ENCODE measurements around the gene BIRC7. TPM values are rescaled to one million over a fixed set of nuclear protein-coding genes. Genes with fewer than 3 reads are reported as not detected.

Gene BIRC7
- total RNA-seq, 4 donors from 2014 or later, result 0.49 to 3.0 (median 1.7) TPM

DNA sequence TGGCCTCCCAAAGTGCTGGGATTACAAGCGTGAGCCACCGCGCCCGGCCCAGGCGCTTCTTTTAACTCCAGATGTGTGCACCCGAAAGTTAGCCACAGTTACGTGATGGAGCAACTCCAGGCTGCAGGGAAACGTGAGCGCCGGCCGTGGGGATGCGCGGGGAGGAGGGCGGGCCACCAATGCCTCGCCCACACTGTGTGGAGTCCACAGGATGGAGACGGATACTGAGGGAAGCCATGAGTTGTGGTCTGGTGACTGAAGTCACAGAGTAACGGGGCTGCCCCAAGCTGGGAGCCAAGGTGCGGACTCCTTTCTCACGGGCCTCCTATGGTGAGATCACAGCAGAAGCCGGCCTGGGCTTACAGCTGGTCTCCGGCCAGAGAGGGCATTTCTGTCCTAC, 43.0 kb upstream of the BIRC7 start:
- Histone ChIP-seq H3K36me3 (peaks cover 21% of the 10 kb centered on the region), H3K4me3 (no peak overlapping the region), H3K27me3 (no peaks in the 10 kb centered on the region), H3K4me1 (peaks cover 11% of the 10 kb centered on the region), H3K9me3 (no peaks in the 10 kb centered on the region), H3K27ac (no peak overlapping the region)
- WGBS, result 92% methylated on average over 11 of the region's 21 CpGs
- TF ChIP-seq EP300 (IDR thresholded peaks at IDR 0.05) (no peak), POLR2AphosphoS5 (IDR thresholded peaks at IDR 0.05) (no peak), POLR2A (IDR thresholded peaks at IDR 0.05) (no peak)
- TF ChIP-seq, protein P1, sequence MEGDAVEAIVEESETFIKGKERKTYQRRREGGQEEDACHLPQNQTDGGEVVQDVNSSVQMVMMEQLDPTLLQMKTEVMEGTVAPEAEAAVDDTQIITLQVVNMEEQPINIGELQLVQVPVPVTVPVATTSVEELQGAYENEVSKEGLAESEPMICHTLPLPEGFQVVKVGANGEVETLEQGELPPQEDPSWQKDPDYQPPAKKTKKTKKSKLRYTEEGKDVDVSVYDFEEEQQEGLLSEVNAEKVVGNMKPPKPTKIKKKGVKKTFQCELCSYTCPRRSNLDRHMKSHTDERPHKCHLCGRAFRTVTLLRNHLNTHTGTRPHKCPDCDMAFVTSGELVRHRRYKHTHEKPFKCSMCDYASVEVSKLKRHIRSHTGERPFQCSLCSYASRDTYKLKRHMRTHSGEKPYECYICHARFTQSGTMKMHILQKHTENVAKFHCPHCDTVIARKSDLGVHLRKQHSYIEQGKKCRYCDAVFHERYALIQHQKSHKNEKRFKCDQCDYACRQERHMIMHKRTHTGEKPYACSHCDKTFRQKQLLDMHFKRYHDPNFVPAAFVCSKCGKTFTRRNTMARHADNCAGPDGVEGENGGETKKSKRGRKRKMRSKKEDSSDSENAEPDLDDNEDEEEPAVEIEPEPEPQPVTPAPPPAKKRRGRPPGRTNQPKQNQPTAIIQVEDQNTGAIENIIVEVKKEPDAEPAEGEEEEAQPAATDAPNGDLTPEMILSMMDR (IDR thresholded peaks at IDR 0.05), result no peak
- no peak for DNase-seq (ENCODE audit: low spot score in 2 of 2)

DNA sequence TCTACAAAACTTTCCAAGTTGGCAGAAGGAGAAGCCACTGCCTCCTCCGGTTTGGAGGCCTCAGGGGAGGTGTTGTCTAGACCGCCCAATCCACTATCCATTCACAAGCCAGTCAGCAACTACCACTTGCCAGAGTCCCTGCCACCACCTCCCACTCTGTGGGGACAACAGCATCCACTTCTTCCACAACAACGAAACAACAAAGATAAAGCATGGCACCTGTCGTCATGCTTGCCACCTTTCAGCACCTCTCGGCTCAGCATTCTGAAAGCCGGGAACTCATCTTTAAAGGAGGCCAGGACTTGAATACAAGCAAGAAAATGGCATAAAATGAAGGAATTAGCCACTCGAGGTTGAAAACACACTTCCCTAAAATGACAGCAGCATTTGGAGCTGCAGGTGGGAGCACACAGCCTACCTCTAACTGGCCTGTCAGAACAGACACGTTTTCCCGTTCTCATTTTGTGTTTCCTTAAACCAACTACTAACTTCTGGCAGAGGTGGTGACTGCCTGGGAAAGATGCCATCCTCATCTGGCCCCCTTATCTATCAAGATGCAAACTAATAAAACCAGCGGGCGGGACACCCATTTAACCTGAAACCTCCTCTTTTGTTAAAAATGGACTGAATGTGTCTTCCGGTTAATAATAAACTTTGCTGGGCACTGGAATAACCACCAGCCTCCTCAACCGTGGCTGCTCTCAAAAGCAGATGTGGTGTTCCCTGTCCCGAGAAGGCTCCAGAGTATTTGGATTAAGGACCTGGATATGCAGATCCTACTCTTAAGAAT, 41.5 kb upstream of the BIRC7 start:
- H3K9me3 ChIP-seq, result no peaks in the 10 kb centered on the region

DNA sequence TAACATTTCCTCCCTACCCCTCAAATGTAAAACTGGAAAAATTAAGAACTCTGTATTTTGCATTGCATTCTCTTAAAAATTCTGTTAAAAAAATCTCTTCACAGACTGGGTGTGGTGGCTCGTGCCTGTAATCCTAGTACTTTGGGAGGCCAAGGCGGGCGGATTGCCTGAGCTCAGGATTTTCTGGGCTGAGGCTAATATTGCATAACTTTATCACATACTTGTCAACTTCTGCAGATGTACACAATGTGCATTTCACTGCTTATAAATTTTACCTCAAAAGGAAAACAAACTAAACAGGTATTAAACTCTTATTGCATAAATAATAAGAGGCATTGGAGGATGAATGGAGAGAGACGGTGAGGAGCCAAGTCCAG, 40.9 kb upstream of the BIRC7 start:
- no peak overlapping the region for H3K27ac ChIP-seq
- H3K4me1 ChIP-seq, result peaks cover 23% of the 10 kb centered on the region
- 91% methylated on average over 4 of the region's 4 CpGs for WGBS
- H3K4me3 ChIP-seq, result no peak overlapping the region
- H3K36me3 ChIP-seq, result peaks cover 27% of the 10 kb centered on the region
- TF ChIP-seq POLR2AphosphoS5 (IDR thresholded peaks at IDR 0.05) (no peak), EP300 (IDR thresholded peaks at IDR 0.05) (no peak), POLR2A (IDR thresholded peaks at IDR 0.05) (no peak)
- TF ChIP-seq, protein P1 (IDR thresholded peaks at IDR 0.05), result no peak
- DNase-seq (ENCODE audit: low spot score in 2 of 2), result no peak
- no peaks in the 10 kb centered on the region for H3K27me3 ChIP-seq
- no peaks in the 10 kb centered on the region for H3K9me3 ChIP-seq

More for the DNA sequence above, 41.5 kb upstream of the BIRC7 start:
- no peak for TF ChIP-seq POLR2AphosphoS5 (IDR thresholded peaks at IDR 0.05)
- TF ChIP-seq, protein P1 (IDR thresholded peaks at IDR 0.05), result no peak
- no peak for TF ChIP-seq POLR2A (IDR thresholded peaks at IDR 0.05)
- TF ChIP-seq EP300 (IDR thresholded peaks at IDR 0.05), result no peak
- H3K4me1 ChIP-seq, result peaks cover 23% of the 10 kb centered on the region
- peaks cover 24% of the 10 kb centered on the region for H3K36me3 ChIP-seq
- DNase-seq (ENCODE audit: low spot score in 2 of 2), result no peak
- H3K4me3 ChIP-seq, result no peak overlapping the region
- H3K27ac ChIP-seq, result no peak overlapping the region
- WGBS, result 81% methylated on average over 14 of the region's 14 CpGs
- H3K27me3 ChIP-seq, result no peaks in the 10 kb centered on the region

DNA sequence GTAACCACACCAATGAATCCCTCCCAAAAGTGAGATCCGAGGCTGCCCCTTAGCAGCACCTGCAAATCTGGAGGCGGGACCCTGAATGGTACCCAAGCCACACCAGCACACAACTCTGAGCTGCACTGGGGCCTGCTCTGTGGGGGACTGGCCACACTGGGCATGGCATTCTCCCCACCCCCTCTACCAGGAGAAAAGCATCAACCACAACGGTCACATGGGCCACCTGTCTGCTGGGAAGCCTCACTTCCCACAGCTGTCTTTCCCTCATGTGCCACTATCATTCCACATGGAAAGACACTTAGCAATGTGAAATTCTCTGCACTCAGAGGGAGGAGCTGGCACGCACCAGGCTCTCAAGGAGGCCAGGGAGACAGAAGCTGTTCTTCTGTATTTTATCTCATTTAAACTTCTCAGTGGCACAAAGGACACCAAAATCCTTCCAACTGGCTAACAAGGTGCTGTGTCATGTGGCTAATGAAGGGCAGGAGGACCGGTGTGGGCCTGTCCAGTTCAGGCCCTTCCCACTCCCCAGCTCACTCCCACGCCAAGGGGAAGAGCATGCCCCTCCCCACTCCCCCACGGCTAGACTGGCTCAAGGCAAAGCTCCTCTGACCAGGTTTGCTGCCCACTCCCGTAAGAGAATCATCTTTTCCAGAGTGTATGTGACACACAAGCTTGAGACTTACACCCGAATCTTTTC, 38.8 kb upstream of the BIRC7 start:
- Histone ChIP-seq H3K27ac (no peak overlapping the region), H3K4me3 (no peak overlapping the region), H3K36me3 (peaks cover 39% of the 10 kb centered on the region), H3K27me3 (no peaks in the 10 kb centered on the region), H3K9me3 (no peaks in the 10 kb centered on the region), H3K4me1 (peaks cover 23% of the 10 kb centered on the region)
- TF ChIP-seq EP300 (IDR thresholded peaks at IDR 0.05) (no peak), POLR2AphosphoS5 (IDR thresholded peaks at IDR 0.05) (no peak), POLR2A (IDR thresholded peaks at IDR 0.05) (no peak)
- TF ChIP-seq, protein P1 (IDR thresholded peaks at IDR 0.05), result no peak
- WGBS, result 69% methylated on average over 9 of the region's 9 CpGs
- DNase-seq (ENCODE audit: low spot score in 2 of 2), result no peak

DNA sequence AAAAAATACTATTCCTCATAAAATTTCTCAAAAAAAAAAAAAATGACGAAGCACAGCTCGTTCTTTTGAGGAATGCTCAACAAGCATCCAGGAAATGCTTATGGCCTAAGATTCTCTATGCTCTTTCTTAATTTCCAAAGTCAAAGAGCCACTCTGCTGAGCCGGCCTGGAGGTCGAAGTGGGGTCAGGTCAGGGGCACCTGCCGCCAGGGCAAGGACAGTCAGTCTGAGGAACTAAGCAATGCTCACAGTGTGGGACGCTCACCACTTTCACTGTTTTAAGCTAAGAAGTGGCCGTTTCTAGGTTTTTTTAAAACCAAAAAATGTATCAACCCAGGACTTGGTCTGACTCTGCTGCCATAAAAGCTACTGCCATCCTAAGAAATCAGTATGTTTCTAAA, 37.1 kb upstream of the BIRC7 start:
- H3K9me3 ChIP-seq, result no peaks in the 10 kb centered on the region
- peaks cover 56% of the 10 kb centered on the region for H3K36me3 ChIP-seq
- no peak overlapping the region for H3K4me3 ChIP-seq
- WGBS, result 77% methylated on average over 7 of the region's 7 CpGs
- no peaks in the 10 kb centered on the region for H3K27me3 ChIP-seq
- peaks cover 23% of the 10 kb centered on the region for H3K4me1 ChIP-seq
- H3K27ac ChIP-seq, result no peak overlapping the region
- no peak for DNase-seq (ENCODE audit: low spot score in 2 of 2)
- TF ChIP-seq POLR2AphosphoS5 (IDR thresholded peaks at IDR 0.05), result no peak
- TF ChIP-seq EP300 (IDR thresholded peaks at IDR 0.05), result no peak
